ENCODE results near the gene ATP2A1. TPM values are rescaled to one million over a fixed set of nuclear protein-coding genes. Genes with fewer than 3 reads are reported as not detected.

ATP2A1 gene
- total and polyA plus RNA-seq, 2 of the 13 experiments (the other 11 are each of a cell fraction or from before 2014, with no cell fraction given): 3.2 to 12.5 TPM

DNA sequence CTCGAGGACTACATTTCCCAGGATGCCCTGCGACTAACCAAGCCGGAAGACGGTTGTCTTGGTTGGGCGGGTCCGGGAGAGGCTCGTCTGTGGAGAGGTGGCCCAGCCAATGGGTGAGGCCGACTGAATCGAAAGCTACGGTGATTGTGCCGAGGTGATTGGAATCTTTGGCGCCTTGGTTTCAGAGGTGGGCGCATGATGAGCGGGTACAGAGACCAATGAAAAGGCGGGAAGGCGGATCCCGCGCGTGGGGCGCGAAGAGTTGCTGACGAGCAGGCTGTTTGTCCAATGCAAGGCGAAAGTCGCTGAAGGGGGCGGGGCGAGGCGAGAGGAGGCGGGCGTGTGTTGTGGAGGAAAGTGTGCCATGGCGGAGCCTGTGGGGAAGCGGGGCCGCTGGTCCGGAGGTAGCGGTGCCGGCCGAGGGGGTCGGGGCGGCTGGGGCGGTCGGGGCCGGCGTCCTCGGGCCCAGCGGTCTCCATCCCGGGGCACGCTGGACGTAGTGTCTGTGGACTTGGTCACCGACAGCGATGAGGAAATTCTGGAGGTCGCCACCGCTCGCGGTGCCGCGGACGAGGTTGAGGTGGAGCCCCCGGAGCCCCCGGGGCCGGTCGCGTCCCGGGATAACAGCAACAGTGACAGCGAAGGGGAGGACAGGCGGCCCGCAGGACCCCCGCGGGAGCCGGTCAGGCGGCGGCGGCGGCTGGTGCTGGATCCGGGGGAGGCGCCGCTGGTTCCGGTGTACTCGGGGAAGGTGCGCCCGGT, 72.5 kb downstream of the ATP2A1 start, which contains the start of gene NFATC2IP (continued):
- TF ChIP-seq ZNF350 (CRISPR knock-in tag; IDR thresholded peaks at IDR 0.05; ENCODE audit: borderline replicate concordance, low read depth) (peak; percentile 60; the same call in 1 of the 2 replicates), HOMEZ (CRISPR knock-in tag; IDR thresholded peaks at IDR 0.05; ENCODE audit: low read depth) (peak; percentile 16; the same call in 1 of the 2 replicates), ZNF570 (CRISPR knock-in tag; IDR thresholded peaks at IDR 0.05; ENCODE audit: borderline replicate concordance) (0 out of 2 replicates have a peak, but pooled peaks have one; percentile 43), DMAP1 (CRISPR knock-in tag; IDR thresholded peaks at IDR 0.05) (0 out of 2 replicates have a peak, but pooled peaks have one; percentile 22), CBFB (CRISPR knock-in tag; IDR thresholded peaks at IDR 0.05) (peak; percentile 62), ZNF138 (CRISPR knock-in tag; IDR thresholded peaks at IDR 0.05; ENCODE audit: low read depth) (0 out of 2 replicates have a peak, but pooled peaks have one; percentile 44), RBM22 (optimal IDR thresholded peaks at IDR 0.05; ENCODE audit: low read length) (no peak), GABPB1 (CRISPR knock-in tag; IDR thresholded peaks at IDR 0.05) (peak; percentile 95), ZNF234 (CRISPR knock-in tag; conservative IDR thresholded peaks at IDR 0.05) (no peak), ZNF446 (CRISPR knock-in tag; IDR thresholded peaks at IDR 0.05) (peak; percentile 83), BRD4 (CRISPR knock-in tag; IDR thresholded peaks at IDR 0.05) (peak; percentile 80; the same call in 1 of the 2 replicates), CC2D1A (CRISPR knock-in tag; IDR thresholded peaks at IDR 0.05) (no peak), NR1H2 (CRISPR knock-in tag; IDR thresholded peaks at IDR 0.05; ENCODE audit: borderline replicate concordance, low read depth) (0 out of 2 replicates have a peak, but pooled peaks have one; percentile 20), TGIF2 (CRISPR knock-in tag; IDR thresholded peaks at IDR 0.05) (no peak), POLR2A (IDR thresholded peaks at IDR 0.05; ENCODE audit: insufficient read depth in 1 of 2, low read depth in 2 of 2, low read length in 2 of 2) (peak; percentile 63 to 89), GPN1 (CRISPR knock-in tag; IDR thresholded peaks at IDR 0.05; ENCODE audit: borderline replicate concordance) (no peak), RAD21 (CRISPR knock-in tag; IDR thresholded peaks at IDR 0.05) (peak; percentile 28; the same call in 1 of the 2 replicates), FOXK2 (IDR thresholded peaks at IDR 0.05) (peak; percentile 38; the same call in 1 of the 2 replicates), MEIS2 (CRISPR knock-in tag; IDR thresholded peaks at IDR 0.05) (peak; percentile 21; the same call in 1 of the 2 replicates), ETV5 (CRISPR knock-in tag; IDR thresholded peaks at IDR 0.05; ENCODE audit: borderline replicate concordance) (peak; percentile 71; the same call in 1 of the 2 replicates), NCOA1 (CRISPR knock-in tag; IDR thresholded peaks at IDR 0.05) (no peak), ZKSCAN5 (CRISPR knock-in tag; IDR thresholded peaks at IDR 0.05) (no peak), MED8 (CRISPR knock-in tag; IDR thresholded peaks at IDR 0.05; ENCODE audit: insufficient replicate concordance) (peak; percentile 5), GABPA (IDR thresholded peaks at IDR 0.05; ENCODE audit: low read depth, low read length) (peak; percentile 84), GABPA (CRISPR knock-in tag; IDR thresholded peaks at IDR 0.05; ENCODE audit: low read depth) (peak; percentile 98)
- TF ChIP-seq, protein P1, sequence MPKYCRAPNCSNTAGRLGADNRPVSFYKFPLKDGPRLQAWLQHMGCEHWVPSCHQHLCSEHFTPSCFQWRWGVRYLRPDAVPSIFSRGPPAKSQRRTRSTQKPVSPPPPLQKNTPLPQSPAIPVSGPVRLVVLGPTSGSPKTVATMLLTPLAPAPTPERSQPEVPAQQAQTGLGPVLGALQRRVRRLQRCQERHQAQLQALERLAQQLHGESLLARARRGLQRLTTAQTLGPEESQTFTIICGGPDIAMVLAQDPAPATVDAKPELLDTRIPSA (CRISPR knock-in tag; IDR thresholded peaks at IDR 0.05; ENCODE audit: borderline replicate concordance): no peak
- TF ChIP-seq, protein P2, sequence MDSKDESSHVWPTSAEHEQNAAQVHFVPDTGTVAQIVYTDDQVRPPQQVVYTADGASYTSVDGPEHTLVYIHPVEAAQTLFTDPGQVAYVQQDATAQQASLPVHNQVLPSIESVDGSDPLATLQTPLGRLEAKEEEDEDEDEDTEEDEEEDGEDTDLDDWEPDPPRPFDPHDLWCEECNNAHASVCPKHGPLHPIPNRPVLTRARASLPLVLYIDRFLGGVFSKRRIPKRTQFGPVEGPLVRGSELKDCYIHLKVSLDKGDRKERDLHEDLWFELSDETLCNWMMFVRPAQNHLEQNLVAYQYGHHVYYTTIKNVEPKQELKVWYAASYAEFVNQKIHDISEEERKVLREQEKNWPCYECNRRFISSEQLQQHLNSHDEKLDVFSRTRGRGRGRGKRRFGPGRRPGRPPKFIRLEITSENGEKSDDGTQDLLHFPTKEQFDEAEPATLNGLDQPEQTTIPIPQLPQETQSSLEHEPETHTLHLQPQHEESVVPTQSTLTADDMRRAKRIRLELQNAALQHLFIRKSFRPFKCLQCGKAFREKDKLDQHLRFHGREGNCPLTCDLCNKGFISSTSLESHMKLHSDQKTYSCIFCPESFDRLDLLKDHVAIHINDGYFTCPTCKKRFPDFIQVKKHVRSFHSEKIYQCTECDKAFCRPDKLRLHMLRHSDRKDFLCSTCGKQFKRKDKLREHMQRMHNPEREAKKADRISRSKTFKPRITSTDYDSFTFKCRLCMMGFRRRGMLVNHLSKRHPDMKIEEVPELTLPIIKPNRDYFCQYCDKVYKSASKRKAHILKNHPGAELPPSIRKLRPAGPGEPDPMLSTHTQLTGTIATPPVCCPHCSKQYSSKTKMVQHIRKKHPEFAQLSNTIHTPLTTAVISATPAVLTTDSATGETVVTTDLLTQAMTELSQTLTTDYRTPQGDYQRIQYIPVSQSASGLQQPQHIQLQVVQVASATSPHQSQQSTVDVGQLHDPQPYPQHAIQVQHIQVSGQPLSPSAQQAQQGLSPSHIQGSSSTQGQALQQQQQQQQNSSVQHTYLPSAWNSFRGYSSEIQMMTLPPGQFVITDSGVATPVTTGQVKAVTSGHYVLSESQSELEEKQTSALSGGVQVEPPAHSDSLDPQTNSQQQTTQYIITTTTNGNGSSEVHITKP (CRISPR knock-in tag; IDR thresholded peaks at IDR 0.05; ENCODE audit: low read depth): peak; percentile 28

Data from HepG2 (cell line).